Activated naive CD4-positive, alpha-beta T cell treated with anti-CD3 and anti-CD28 coated beads, Interleukin-2, amount 10 ng/mL, durations not matched to agents 7 days and 5 days (primary cell): ENCODE data around the gene KIAA1217.

Experiments
- CTCF ChIA-PET: fragments of 350-600 bp; sonication (Branson Sonifier 250); formaldehyde crosslinking; loops from one replicate; lab custom pipeline; 2021; ENCODE audit warnings: antibody characterized with exemption; lab: Charles Lee
- DNase-seq: peaks from one replicate; pipeline ENCODE4 v3.0.0-alpha.2; 2020
- H3K27ac Mint-ChIP-seq: one replicate; pipeline ENCODE4 v1.8.0; 2021; ENCODE audit warnings: mild to moderate bottlenecking, moderate library complexity, mixed read lengths
- H3K27me3 Mint-ChIP-seq: one replicate; pipeline ENCODE4 v1.8.0; 2021; ENCODE audit warnings: mild to moderate bottlenecking, mixed read lengths
- H3K36me3 Mint-ChIP-seq: one replicate; pipeline ENCODE4 v1.8.0; 2021; ENCODE audit warnings: mixed read lengths
- H3K4me1 Mint-ChIP-seq: one replicate; pipeline ENCODE4 v1.8.0; 2021; ENCODE audit warnings: mixed read lengths
- H3K4me3 Mint-ChIP-seq: one replicate; pipeline ENCODE4 v1.8.0; 2021; ENCODE audit warnings: mild to moderate bottlenecking, moderate library complexity, mixed read lengths
- H3K9me3 Mint-ChIP-seq: one replicate; pipeline ENCODE4 v1.8.0; 2021; ENCODE audit warnings: mixed read lengths

KIAA1217 gene

DNA sequence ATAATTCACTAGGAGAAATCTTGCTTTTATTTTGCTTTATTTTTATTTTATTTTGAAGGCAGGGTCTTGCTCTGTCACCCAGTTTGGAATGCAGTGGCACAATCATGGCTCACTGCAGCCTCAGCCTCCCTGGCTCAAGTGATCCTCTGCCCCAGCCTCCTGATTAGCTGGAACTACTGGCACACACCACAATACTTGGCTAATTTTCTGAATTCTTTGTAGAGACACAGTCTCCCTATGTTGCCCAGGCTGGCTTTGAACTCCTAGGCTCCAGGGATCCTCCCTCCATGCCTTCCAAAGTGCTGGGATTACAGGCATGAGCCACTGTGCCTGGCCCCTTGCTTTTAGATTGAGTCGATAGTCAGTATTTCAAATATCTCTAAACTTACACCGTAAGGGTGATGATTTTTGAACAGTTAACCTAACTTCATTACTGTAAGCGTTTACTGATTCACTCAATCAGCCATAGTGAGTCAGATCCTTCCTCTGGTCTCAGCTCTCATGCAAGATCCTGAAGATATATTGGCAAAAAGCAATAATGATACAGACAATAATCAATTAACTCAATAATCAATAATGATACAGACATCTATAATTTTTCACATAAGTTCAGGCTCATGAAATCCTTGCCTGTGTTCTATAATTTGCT is 239.5 kb downstream of the KIAA1217 start:
- no peak for DNase-seq
- Mint-ChIP-seq H3K27ac (no peak overlapping the region), H3K36me3 (no peaks in the 10 kb centered on the region), H3K4me1 (peaks cover 12% of the 10 kb centered on the region), H3K9me3 (no peaks in the 10 kb centered on the region), H3K27me3 (peaks cover 15% of the 10 kb centered on the region), H3K4me3 (no peak overlapping the region)
- CTCF ChIA-PET, result no interaction called here

- Mint-ChIP-seq H3K27me3 (peaks cover 21% of the 10 kb centered on the region), H3K4me1 (peaks cover 12% of the 10 kb centered on the region), H3K36me3 (no peaks in the 10 kb centered on the region), H3K27ac (no peak overlapping the region), H3K9me3 (no peaks in the 10 kb centered on the region), H3K4me3 (no peak overlapping the region)
- DNase-seq, result no peak
- CTCF ChIA-PET, result no interaction called here
Observed at GRCh38 chr10:24449321-24449740, 240.4 kb downstream of the KIAA1217 start.

DNA sequence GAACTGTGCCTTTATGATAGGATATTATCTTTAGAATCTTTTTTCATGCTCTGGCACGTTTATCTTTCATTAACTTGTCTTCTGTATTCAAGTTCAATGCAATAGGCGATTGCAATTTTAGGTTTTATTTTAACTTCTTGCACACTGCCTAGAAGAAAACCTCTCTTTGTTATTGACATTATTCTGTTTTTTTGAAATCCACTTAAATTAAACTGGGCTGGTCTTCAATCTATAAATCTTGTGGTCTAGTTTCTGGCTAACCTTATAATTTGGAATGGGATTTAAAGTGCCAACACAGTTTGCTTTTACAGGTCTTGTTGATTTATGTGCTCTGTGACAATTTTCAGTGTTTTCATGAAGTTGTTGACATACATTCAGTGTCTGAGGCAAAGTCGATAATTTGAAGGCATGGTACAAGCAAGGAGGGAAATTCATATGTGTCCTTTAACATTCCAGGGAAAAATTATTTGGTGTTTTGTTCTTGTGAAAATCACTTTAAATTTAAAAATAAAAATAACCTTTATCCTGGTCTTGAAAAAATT is 240.9 kb downstream of the KIAA1217 start:
- H3K9me3 Mint-ChIP-seq, result no peaks in the 10 kb centered on the region
- H3K4me3 Mint-ChIP-seq, result no peak overlapping the region
- no peaks in the 10 kb centered on the region for H3K36me3 Mint-ChIP-seq
- H3K4me1 Mint-ChIP-seq, result peaks cover 12% of the 10 kb centered on the region
- H3K27me3 Mint-ChIP-seq, result peaks cover 22% of the 10 kb centered on the region
- DNase-seq, result no peak
- CTCF ChIA-PET, result no interaction called here
- H3K27ac Mint-ChIP-seq, result no peak overlapping the region

GRCh38 chr10:24451325-24451820 is 242.4 kb downstream of the KIAA1217 start:
- peak; percentile 24 for DNase-seq
- CTCF ChIA-PET, result no interaction called here
- H3K27me3 Mint-ChIP-seq, result peaks cover 22% of the 10 kb centered on the region
- peaks cover 12% of the 10 kb centered on the region for H3K4me1 Mint-ChIP-seq
- H3K27ac Mint-ChIP-seq, result peak overlapping the region; percentile 37
- no peak overlapping the region for H3K4me3 Mint-ChIP-seq
- H3K36me3 Mint-ChIP-seq, result no peaks in the 10 kb centered on the region
- H3K9me3 Mint-ChIP-seq, result no peaks in the 10 kb centered on the region

GRCh38 chr10:24452030-24452429 is 243.1 kb downstream of the KIAA1217 start:
- H3K27ac Mint-ChIP-seq, result no peak overlapping the region
- no peak for DNase-seq
- H3K27me3 Mint-ChIP-seq, result peaks cover 18% of the 10 kb centered on the region
- no peaks in the 10 kb centered on the region for H3K9me3 Mint-ChIP-seq
- H3K4me3 Mint-ChIP-seq, result no peak overlapping the region
- no peaks in the 10 kb centered on the region for H3K36me3 Mint-ChIP-seq
- peaks cover 12% of the 10 kb centered on the region for H3K4me1 Mint-ChIP-seq
- CTCF ChIA-PET, result no interaction called here

- H3K27ac Mint-ChIP-seq, result no peak overlapping the region
- H3K36me3 Mint-ChIP-seq, result no peaks in the 10 kb centered on the region
- no peak overlapping the region for H3K4me3 Mint-ChIP-seq
- H3K4me1 Mint-ChIP-seq, result peaks cover 12% of the 10 kb centered on the region
- no peak for DNase-seq
- H3K9me3 Mint-ChIP-seq, result no peaks in the 10 kb centered on the region
- peaks cover 18% of the 10 kb centered on the region for H3K27me3 Mint-ChIP-seq
- CTCF ChIA-PET, result no interaction called here
Observed at GRCh38 chr10:24453404-24453830, 244.5 kb downstream of the KIAA1217 start.

DNA sequence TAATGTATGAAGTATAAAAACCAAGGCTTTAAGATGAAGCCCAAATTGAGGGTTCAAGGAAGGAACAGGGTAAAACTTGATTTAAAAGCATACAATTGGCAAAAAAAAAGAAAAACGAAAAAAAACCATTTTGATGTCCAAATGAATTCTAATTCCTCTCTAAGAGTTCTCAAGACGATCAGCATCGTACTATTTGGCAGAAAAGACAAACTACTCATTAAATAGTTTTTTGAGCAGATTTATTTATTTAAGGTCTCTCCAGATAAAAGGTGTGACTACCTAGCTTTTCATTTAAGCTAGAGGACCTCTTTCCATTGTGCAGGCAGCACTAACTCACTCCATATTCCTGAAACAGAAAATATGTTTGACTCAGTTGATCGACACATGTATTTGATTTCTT is 245.0 kb downstream of the KIAA1217 start:
- Mint-ChIP-seq H3K9me3 (no peaks in the 10 kb centered on the region), H3K27me3 (peaks cover 18% of the 10 kb centered on the region), H3K4me1 (peaks cover 12% of the 10 kb centered on the region), H3K27ac (no peak overlapping the region), H3K36me3 (no peaks in the 10 kb centered on the region), H3K4me3 (no peak overlapping the region)
- no peak for DNase-seq
- CTCF ChIA-PET, result no interaction called here

GRCh38 chr10:24455447-24455846 is 246.5 kb downstream of the KIAA1217 start:
- no peak overlapping the region for H3K4me3 Mint-ChIP-seq
- H3K27ac Mint-ChIP-seq, result no peak overlapping the region
- CTCF ChIA-PET, result interaction anchor here (1.1 kb wide), 1 partner anchor 49 kb away, joined by 3 read pairs; no protein-coding TSS in a partner anchor
- no peak for DNase-seq
- H3K9me3 Mint-ChIP-seq, result no peaks in the 10 kb centered on the region
- H3K27me3 Mint-ChIP-seq, result peaks cover 18% of the 10 kb centered on the region
- no peaks in the 10 kb centered on the region for H3K36me3 Mint-ChIP-seq
- H3K4me1 Mint-ChIP-seq, result peaks cover 12% of the 10 kb centered on the region

- H3K27me3 Mint-ChIP-seq, result peaks cover 13% of the 10 kb centered on the region
- no peaks in the 10 kb centered on the region for H3K9me3 Mint-ChIP-seq
Observed at GRCh38 chr10:24456322-24456721, 247.4 kb downstream of the KIAA1217 start.

GRCh38 chr10:24457661-24458318 is 248.9 kb downstream of the KIAA1217 start:
- CTCF ChIA-PET, result no interaction called here
- H3K4me1 Mint-ChIP-seq, result no peaks in the 10 kb centered on the region
- H3K9me3 Mint-ChIP-seq, result no peaks in the 10 kb centered on the region
- H3K36me3 Mint-ChIP-seq, result no peaks in the 10 kb centered on the region
- no peak overlapping the region for H3K27ac Mint-ChIP-seq
- H3K4me3 Mint-ChIP-seq, result no peak overlapping the region
- H3K27me3 Mint-ChIP-seq, result peaks cover 7% of the 10 kb centered on the region
- no peak for DNase-seq

More at GRCh38 chr10:24456322-24456721, 247.4 kb downstream of the KIAA1217 start:
- Mint-ChIP-seq H3K4me3 (no peak overlapping the region), H3K4me1 (peaks cover 8% of the 10 kb centered on the region), H3K36me3 (no peaks in the 10 kb centered on the region), H3K27ac (no peak overlapping the region)
- DNase-seq, result no peak
- CTCF ChIA-PET, result no interaction called here

DNA sequence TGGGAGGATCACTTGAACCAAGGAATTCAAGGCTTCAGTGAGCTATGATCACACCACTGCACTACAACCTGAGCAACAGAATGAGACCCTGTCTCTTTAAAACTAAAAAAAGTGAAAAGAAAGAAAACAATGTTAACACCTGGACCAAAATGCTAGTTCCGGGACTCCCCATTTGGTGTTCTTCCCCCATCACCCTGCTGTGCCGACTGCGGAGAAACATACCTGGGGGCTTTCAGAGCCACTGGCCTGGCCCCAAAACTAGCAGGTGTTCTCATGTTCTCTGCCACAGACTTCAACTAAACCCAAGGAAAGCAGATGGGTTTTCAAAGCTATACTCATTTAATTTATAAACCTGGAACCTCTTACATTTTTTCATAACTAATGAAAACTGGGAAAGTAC is 250.9 kb downstream of the KIAA1217 start:
- CTCF ChIA-PET, result interaction anchor here (0.6 kb wide), 1 partner anchor 56 kb away, joined by 3 read pairs; no protein-coding TSS in a partner anchor
- H3K4me3 Mint-ChIP-seq, result no peak overlapping the region
- no peaks in the 10 kb centered on the region for H3K9me3 Mint-ChIP-seq
- DNase-seq, result no peak
- peaks cover 15% of the 10 kb centered on the region for H3K4me1 Mint-ChIP-seq
- no peaks in the 10 kb centered on the region for H3K36me3 Mint-ChIP-seq
- no peak overlapping the region for H3K27ac Mint-ChIP-seq
- no peaks in the 10 kb centered on the region for H3K27me3 Mint-ChIP-seq

DNA sequence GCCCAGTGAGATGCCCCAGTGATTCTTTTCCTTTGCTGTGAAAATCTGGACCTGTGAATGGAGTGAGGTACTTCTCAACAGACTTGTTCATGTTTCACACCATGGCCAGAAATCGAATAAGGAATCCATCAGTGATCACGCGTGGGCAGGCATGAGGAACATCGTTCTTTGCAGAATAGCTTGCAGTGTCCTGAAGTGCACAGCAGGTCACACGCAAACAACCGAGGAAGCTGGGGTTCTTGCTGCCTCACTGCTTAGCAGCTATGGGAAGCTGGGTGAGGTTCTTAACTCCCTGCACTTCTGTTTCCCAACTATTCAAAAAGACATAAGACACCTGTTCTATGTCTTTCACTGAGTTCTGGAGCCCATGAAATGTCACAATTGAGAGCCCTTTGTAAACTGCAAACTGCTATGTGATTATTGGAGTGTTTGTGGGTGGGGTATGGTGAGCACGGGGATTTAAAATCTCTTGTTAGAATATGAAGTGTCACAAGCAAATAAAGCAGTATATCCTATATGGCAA is 253.4 kb downstream of the KIAA1217 start:
- H3K27me3 Mint-ChIP-seq, result no peaks in the 10 kb centered on the region
- no peak overlapping the region for H3K4me3 Mint-ChIP-seq
- no peaks in the 10 kb centered on the region for H3K9me3 Mint-ChIP-seq
- H3K4me1 Mint-ChIP-seq, result peaks cover 28% of the 10 kb centered on the region
- no peak overlapping the region for H3K27ac Mint-ChIP-seq
- no peak for DNase-seq
- CTCF ChIA-PET, result no interaction called here
- H3K36me3 Mint-ChIP-seq, result no peaks in the 10 kb centered on the region

GRCh38 chr10:24462889-24463552 is 254.1 kb downstream of the KIAA1217 start:
- Mint-ChIP-seq H3K27me3 (no peaks in the 10 kb centered on the region), H3K27ac (no peak overlapping the region), H3K4me1 (peaks cover 28% of the 10 kb centered on the region), H3K9me3 (no peaks in the 10 kb centered on the region), H3K36me3 (no peaks in the 10 kb centered on the region), H3K4me3 (no peak overlapping the region)
- CTCF ChIA-PET, result no interaction called here
- no peak for DNase-seq
